ENCODE measurements around the gene KDM5C. TPM values are rescaled to one million over a fixed set of nuclear protein-coding genes. Genes with fewer than 3 reads are reported as not detected.

The KDM5C gene
- total and polyA plus RNA-seq, 2 of the 8 experiments (the other 6 are each of a cell fraction or from before 2014, with no cell fraction given) = 42.4 to 82.2 TPM

- Histone ChIP-seq H2AFZ (ENCODE audit: low read length) (no peak overlapping the region), H2AK5ac (ENCODE audit: low read depth, low read length) (no peak overlapping the region), H2BK120ac (replicated peaks; ENCODE audit: low read depth, low read length) (no peak overlapping the region), H3K36me3 (ENCODE audit: control insufficient read depth in 2 of 4, insufficient read depth in 4 of 4, low read length in 3 of 4) (no peaks in the 10 kb centered on the region), H3K4ac (replicated peaks; ENCODE audit: insufficient read length, low read depth, low read length) (no peak overlapping the region), H2BK5ac (ENCODE audit: low read depth, low read length) (no peak overlapping the region), H3K23ac (ENCODE audit: insufficient read length) (no peak overlapping the region), H3K18ac (ENCODE audit: extremely low read depth, low read length) (no peak overlapping the region), H3K4me2 (ENCODE audit: insufficient read depth in 1 of 2, low read depth in 2 of 2, low read length in 2 of 2) (no peak overlapping the region), H3K9me3 (ENCODE audit: insufficient read depth in 2 of 2, low read depth in 1 of 2, low read length in 1 of 2) (no peaks in the 10 kb centered on the region), H3K9ac (replicated peaks in 1 of 4; ENCODE audit: extremely low read depth in 1 of 4, low read depth in 3 of 4, low read length in 3 of 4) (no peak overlapping the region), H3K79me1 (ENCODE audit: low read depth, low read length) (no peaks in the 10 kb centered on the region), H4K5ac (ENCODE audit: insufficient read length, low read depth, low read length) (no peak overlapping the region), H3K79me2 (ENCODE audit: control insufficient read depth in 1 of 2, insufficient read depth in 2 of 2, low read length in 2 of 2) (no peaks in the 10 kb centered on the region), H3K4me1 (replicated peaks in 1 of 4; ENCODE audit: control insufficient read depth in 3 of 4, insufficient read depth in 4 of 4, low read length in 3 of 4) (no peaks in the 10 kb centered on the region), H2BK20ac (ENCODE audit: low read length) (no peak overlapping the region), H3K23me2 (ENCODE audit: low read depth, low read length) (no peaks in the 10 kb centered on the region), H3K27me3 (replicated peaks in 1 of 4; ENCODE audit: control insufficient read depth in 3 of 4, extremely low read depth in 1 of 4, insufficient read depth in 3 of 4, low read length in 3 of 4) (no peaks in the 10 kb centered on the region), H4K91ac (replicated peaks; ENCODE audit: insufficient read length, low read length) (no peak overlapping the region), H4K20me1 (replicated peaks in 1 of 2; ENCODE audit: control insufficient read depth in 1 of 2, insufficient read depth in 2 of 2, low read length in 2 of 2) (no peaks in the 10 kb centered on the region), H2BK15ac (ENCODE audit: low read length) (no peak overlapping the region), H2BK12ac (ENCODE audit: low read depth, low read length) (no peak overlapping the region), H3K4me3 (ENCODE audit: extremely low read depth in 1 of 4, insufficient read depth in 2 of 4, low read depth in 3 of 4, low read length in 4 of 4) (no peak overlapping the region), H3K56ac (replicated peaks; ENCODE audit: insufficient read length, low read depth, low read length) (no peak overlapping the region), H4K8ac (ENCODE audit: extremely low read depth, insufficient read depth, low read length) (no peak overlapping the region), H3K14ac (ENCODE audit: insufficient read length) (no peak overlapping the region), H3K27ac (ENCODE audit: low read depth, low read length) (no peak overlapping the region)
- DNase-seq (ENCODE audit: low read depth in 1 of 2, low spot score in 2 of 2) (no peak), FAIRE-seq (no peak)
- 76% methylated on average over 7 of the region's 8 CpGs; no CpG with 5 or more reads in 1 of the 2 experiments for WGBS, 2 experiments (ENCODE audit: extremely low coverage in 1 of 2, insufficient coverage in 1 of 2, insufficient read length in 1 of 2, insufficient replicate concordance in 2 of 2, low coverage in 1 of 2, low lambda C conversion rate in 2 of 2, missing lambda C conversion rate in 1 of 2)
- POLR2A ChIA-PET (ENCODE audit: partially characterized antibody) = interaction anchor here (2.4 kb wide), 1 partner anchor 48 kb away, joined by 5 read pairs; the partner anchor contains the start of gene KDM5C
- TF ChIP-seq CHD1 (IDR thresholded peaks at IDR 0.05; ENCODE audit: low read depth, low read length) (no peak), SAP30 (IDR thresholded peaks at IDR 0.05; ENCODE audit: insufficient read depth, insufficient replicate concordance, low read length) (no peak), CREB1 (IDR thresholded peaks at IDR 0.05) (no peak), RBBP5 (IDR thresholded peaks at IDR 0.05; ENCODE audit: borderline replicate concordance, low read depth, low read length) (no peak), TAF1 (IDR thresholded peaks at IDR 0.05; ENCODE audit: low read depth, low read length) (no peak), CTCF (IDR thresholded peaks at IDR 0.05; ENCODE audit: control extremely low read depth in 1 of 3, insufficient read depth in 1 of 3, low read depth in 1 of 3, low read length in 3 of 3) (no peak), NANOG (IDR thresholded peaks at IDR 0.05; ENCODE audit: insufficient read depth, low read depth, low read length, poor library complexity, severe bottlenecking) (no peak), EZH2 (IDR thresholded peaks at IDR 0.05; ENCODE audit: low read depth, low read length, severe bottlenecking) (no peak), GTF2F1 (IDR thresholded peaks at IDR 0.05; ENCODE audit: borderline replicate concordance, low read depth, low read length) (no peak), TAF7 (optimal IDR thresholded peaks at IDR 0.05; ENCODE audit: borderline replicate concordance, low read depth, low read length) (no peak), GABPA (IDR thresholded peaks at IDR 0.05; ENCODE audit: borderline replicate concordance, insufficient read depth, low read length) (no peak)
- CTCF ChIA-PET (ENCODE audit: partially characterized antibody) = interaction anchor here (0.9 to 1.3 kb wide), 2 partner anchors 11 to 48 kb away, joined by 3 read pairs; no protein-coding TSS in a partner anchor
Observed at GRCh38 chrX:53272808-53273337, 47.9 kb upstream of the KDM5C start.

Data from H1 (cell line).